Central memory CD4-positive, alpha-beta T cell (primary cell): Measurements from ENCODE around the gene FILIP1L.
"Not testable (repeated sequence)": the region's sequence is repeated elsewhere in the genome, so short reads cannot be mapped to it uniquely, and the experiment has no call there.

Source experiments
- DNase-seq: peaks from one replicate; pipeline ENCODE4 v3.0.0; 2022

FILIP1L gene

DNA sequence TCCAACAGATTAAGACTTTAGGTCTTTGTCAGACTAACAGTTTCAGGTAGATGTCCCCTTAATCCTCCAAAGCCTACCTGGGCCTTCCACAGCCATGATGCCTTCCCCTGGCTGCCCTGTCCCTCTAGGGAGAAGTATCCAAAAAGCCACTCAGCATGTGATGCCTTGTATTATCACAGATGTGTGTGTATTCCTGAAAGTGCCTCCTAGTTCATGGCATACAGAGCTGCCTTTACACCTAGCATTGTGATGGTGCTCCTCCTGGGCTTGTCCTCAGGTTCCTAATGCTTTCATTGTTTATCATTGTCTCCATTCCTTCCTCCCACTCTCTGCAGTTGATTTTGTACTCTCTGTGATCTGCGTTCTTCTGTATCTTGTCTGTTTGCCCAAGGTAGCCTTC is 253.1 kb downstream of the FILIP1L start:
- DNase-seq, result no peak

DNA sequence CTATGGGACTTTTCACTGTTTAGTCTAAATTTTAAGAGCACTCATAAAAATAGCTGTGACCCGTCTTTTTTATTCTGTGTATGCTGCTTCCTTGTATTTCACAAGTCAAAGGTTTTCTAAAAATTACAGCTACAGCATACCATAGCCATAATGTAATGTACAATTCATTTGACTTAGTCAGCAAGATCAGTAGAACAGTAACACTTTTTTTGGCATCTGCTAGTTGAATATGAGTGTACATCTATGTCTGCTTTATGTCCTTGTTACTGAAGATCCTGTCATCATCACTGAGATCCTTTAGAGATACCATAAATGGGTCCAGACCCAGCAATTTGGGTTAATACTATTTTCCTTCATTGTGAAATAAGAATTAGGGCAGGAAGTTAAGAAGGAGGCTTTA is 254.5 kb downstream of the FILIP1L start:
- DNase-seq, result no peak

DNA sequence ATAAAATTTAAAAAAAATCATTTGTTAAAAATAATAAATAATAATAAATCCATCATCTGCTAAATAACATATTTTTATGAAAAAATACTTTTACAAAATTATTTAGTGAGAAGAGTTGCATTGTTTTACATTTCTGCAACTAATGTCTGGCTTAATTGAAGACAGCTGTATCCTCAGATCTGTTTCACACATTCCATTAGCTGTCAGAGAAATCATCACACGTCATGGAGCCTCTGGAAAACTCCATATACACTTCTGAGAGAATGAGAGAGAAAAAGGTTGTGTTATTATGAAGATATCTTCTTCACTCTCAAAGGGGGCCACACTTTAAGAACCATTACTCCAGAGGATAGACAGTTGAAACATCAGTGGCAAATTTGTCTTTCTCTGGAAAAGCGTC is 255.8 kb downstream of the FILIP1L start:
- no peak for DNase-seq

GRCh38 chr3:99857278-99857677 is 257.0 kb downstream of the FILIP1L start:
- no peak for DNase-seq

- DNase-seq, result no peak
These were observed 257.7 kb downstream of the FILIP1L start for GRCh38 chr3:99856437-99857220.

DNA sequence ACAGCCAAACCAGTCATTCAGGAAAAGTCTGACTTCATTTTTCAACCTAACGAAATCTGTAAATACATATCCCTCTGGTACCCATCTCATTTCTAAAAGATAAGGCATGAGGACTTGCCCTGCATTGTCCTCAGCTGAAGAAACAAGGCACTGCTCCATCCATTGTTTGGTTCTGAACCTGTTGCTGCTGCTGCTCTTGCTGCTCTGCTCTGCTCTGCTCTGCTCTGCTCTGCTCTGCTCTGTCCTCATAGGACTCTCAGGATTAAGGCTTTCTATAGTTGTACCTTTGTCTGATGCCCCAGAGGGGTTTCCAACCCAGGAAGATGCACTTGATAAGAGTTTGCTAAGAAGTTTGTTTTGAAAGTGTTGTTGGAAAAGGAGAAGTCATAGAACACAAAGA is 258.4 kb downstream of the FILIP1L start:
- no peak for DNase-seq

DNA sequence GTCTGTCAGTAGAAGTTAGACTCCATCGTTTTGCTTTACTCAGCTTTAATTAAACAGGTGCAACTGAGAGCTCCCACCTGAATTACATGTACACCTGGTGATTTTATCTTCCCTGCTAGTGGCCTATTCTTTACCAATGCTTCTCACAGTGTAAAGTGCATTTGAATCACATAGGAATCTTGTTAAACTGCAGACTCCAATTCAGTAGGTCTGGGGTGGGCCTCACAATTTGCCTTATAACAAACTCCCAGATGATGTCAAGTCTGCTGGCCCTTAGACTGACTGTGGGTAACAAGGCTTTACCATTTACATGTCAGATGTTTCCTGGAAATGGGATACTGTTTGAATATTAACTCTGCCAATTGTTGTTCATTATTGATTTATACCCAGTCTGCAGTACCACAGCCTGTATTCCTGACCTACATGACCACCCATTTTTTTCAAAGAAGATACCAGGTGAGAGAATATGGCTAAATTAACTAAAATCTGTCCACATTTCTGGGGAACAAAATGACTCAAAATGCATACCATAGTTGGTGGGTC is 259.5 kb downstream of the FILIP1L start:
- DNase-seq, result no peak

- DNase-seq, result no peak
These were observed 261.4 kb downstream of the FILIP1L start for GRCh38 chr3:99852851-99853250.

DNA sequence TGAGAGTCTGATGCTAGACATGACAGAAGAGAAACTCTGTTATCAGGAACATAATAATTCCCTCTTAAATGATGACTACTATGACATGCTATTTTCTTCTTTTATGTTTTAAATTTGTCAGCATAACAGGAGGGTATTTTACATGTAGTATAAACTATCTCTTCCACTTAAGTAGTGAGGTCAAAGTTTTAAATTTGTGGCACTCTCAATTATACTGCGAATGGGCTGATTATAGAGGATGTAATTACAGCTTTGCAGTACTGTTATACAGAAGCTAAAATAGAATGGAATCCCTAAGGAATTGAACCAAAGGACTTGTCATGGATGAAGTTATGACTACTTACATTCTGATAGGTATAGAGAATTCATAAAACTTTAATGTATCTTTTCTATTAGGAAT is 262.3 kb downstream of the FILIP1L start:
- no peak for DNase-seq

- no peak for DNase-seq
These were observed 263.7 kb downstream of the FILIP1L start for GRCh38 chr3:99850608-99851007.

DNA sequence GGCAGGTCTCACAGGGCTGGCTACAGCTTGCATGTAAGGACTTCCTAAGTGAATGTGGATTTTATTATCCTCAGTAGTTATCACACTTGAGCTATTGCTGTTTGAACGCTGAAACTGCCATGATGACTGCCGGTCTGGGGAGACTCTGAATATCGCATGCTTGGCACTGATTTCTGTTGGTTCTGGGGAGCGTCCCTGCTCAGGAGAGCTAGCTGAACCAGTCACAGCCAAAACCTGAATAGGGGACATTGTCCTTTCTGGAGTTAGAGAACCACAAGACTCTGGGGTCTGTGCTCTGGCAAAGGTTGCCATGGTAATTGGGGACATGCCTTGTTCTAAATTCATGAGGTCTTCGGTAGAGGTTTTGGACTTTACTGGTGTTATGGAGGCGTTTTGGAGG is 265.9 kb downstream of the FILIP1L start:
- DNase-seq, result no peak

GRCh38 chr3:99846477-99847160 is 267.7 kb downstream of the FILIP1L start:
- no peak for DNase-seq

- DNase-seq, result no peak
These were observed 268.3 kb downstream of the FILIP1L start for GRCh38 chr3:99845999-99846398.

GRCh38 chr3:99845331-99845730 is 269.0 kb downstream of the FILIP1L start:
- DNase-seq, result no peak

DNA sequence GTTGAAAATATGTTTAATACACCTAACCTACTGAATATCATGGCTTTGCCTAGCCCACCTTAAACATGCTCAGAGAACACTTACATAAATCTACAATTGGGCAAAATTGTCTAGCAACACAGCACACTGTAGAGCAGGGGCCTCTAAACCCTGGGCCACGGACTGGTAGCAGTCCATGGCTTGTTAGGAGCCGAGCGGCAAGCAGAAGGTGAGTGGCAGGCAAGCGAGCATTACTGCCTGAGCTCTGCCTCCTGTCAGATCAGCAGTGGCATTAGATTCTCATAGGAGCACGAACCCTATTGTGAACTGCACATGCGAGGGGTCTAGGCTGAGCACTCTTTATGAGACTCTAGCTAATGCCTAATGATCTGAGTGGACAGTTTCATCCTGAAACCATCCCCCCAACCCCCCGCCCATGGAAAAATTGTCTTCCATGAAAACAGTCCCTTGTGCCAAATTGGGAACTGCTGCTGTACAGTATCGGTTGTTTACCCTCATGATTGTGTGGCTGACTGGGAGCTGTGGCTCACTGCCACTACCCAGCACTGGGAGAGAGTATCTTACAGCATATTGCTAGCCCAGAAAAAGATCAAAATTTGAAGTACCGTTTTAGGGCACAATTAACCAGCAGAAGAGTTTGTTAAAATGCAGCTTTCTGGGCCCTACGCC is 270.6 kb downstream of the FILIP1L start:
- DNase-seq, result no peak

DNA sequence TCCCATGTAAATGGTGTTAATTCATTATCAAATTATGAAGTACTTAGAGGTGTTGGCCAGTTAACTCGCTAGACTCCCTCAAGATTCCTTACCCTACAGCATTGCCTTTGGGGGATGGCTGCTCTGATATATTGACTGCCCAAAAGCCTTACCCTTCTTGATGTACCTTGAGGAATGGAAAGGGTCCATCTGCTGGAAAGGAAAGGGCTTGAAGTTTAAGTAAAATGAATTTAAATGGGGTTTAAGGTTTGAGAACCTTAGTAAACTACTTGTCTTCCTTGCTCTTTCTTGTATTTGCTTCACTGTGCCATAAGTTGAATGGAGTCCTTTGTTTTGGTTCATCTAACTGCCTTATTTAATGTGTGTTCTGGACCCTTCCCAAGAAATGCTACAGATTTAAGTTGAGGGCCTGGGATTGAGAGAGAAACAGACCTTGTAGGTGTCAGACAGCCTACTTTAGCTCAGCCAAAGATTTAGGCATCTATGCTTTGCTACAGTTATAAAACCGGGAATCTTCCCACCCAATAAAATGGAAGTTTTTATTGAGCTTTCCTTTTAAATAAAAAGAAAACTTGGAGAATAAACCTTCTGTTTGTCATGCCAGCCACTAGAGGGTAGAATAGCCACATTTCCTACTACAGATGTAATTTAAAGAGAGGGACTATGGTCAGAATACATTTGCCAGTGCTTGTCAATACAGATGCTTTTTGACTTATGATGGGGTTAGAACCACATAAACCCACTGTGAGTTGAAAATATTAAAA is 271.3 kb downstream of the FILIP1L start:
- no peak for DNase-seq

DNA sequence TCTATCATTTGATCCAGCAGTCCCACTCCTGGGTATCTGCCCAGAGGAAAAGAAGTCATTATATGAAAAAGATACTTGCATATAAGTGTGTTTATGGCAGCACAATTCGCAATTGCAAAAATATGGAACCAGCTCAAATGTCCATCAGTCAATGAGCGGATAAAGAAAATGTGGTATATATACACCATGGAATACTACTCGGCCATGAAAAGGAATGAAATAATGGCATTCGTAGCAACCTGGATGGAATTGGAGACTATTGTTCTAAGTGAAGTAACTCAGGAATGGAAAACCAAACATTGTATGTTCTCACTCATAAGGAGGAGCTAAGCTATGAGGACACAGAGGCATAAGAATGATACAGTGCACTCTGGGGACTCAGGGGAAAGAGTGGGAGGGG is 272.4 kb downstream of the FILIP1L start:
- DNase-seq, result not testable (repeated sequence)

DNA sequence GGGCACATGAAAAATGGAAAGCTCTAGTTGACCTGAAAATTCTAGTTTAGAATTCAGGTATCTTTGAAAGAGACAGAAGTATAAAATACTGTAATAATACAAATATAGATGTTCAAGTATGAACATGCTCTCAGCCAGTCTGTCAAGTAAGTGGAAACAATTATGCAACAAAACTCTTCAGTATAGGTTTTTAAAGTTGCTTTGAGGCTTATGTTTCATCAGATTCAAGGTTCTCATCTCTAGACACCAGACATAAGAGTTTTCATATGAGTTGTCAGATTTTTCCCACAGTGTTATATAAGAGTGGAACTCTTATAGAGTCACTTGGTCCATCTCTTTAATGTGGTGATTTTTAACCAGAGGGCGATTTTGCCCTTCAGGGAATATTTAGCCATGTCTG is 274.7 kb downstream of the FILIP1L start:
- DNase-seq, result no peak

GRCh38 chr3:99838755-99839154 is 275.5 kb downstream of the FILIP1L start:
- no peak for DNase-seq

DNA sequence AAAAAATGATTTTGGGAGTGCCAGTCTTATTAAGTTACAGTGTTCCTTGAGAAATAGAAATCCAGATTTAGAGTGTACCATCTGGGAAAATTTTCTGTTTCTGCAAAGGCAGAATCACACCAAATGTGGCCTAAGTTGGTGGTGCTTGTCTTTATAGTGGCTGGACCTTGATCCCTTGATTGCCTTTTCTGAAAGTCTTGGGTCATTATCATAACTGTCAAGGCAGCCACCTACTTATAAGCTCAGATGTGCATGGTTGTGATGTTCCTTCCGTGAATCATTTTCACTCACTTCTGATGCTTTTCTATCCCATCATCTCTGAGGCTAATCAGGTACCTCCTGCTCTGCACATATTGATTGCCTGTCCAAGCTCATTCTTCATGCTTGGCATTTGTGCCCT is 276.6 kb downstream of the FILIP1L start:
- DNase-seq, result no peak

- no peak for DNase-seq
These were observed 277.6 kb downstream of the FILIP1L start for GRCh38 chr3:99836681-99837080.

DNA sequence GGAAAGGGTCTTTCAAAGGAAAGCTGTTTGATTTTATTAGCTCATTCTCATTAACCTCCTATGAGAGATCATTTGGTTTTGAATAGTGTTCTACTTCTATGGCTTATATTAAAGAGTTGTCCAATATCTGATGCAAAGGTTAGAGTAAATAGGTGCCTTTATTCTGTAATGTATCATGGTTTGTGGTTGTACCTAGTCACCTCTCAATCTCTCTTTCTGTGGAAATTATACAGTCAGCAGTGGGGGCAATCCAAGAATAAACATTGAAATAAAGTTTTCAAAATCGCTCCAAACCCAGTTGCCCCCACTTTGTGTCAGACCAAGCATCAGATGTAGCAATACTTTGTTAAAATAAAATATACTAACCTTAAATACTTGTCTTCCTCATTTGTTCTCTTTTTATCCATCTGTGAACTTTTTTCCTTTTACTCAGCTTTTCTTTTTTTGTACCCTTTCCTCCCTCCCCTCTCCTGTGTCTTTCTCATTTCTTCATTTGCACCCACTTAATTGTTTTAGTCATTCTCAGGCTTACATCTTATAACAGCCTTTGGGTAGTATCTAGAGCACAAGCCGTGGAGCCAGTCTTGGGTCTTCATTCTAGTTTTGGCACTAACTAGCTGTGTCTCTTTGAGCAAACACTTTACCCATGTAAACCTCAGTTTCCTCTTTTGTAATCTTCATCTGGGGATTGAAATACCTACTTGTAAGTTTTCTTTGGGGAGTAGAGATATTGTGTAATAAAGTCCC is 279.9 kb downstream of the FILIP1L start:
- DNase-seq, result no peak
